NOMO-1 treated with DMSO at 0.1 percent for 48 hours (cell line): ENCODE measurements around the gene RIPOR3.
A peak's percentile ranks its signal among the peaks of the same experiment; 100 is the strongest.
"Not testable (repeated sequence)": the region's sequence is repeated elsewhere in the genome, so short reads cannot be mapped to it uniquely, and the experiment has no call there.

Source experiments
- DNase-seq: peaks from one replicate; lab custom pipeline; 2025; ENCODE audit not compliant: unreplicated experiment; lab: John Stamatoyannopoulos, UW

RIPOR3 gene

GRCh38 chr20:50578778-50579165 is 112.6 kb downstream of the RIPOR3 start:
- no peak for DNase-seq

DNA sequence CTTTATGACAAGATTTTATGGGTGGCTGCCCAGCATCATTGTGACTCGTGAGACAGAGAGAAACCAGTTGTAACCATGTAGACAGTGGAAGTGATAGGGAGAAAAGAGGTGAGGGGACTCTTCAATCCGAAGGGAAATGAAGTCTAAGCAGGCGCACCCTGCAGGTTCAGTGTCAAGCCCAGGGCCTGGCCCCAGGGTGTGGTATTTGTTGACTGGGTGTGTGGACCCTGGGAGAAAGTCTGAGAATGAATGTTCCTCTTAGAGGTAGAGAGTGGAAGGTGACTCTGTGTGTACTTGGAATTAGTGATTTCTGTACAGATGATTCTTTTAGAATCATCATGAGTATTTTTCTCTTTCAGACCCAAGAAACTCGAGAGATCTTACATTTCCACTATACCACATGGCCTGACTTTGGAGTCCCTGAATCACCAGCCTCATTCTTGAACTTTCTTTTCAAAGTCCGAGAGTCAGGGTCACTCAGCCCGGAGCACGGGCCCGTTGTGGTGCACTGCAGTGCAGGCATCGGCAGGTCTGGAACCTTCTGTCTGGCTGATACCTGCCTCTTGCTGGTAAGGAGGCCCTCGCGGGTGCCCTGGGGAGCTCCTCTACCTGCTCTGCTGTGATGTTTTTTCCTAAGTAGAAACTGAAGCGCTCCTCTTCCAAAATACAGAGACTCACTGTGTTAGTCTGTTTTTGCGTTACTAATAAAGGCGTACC is 113.1 kb downstream of the RIPOR3 start:
- no peak for DNase-seq

DNA sequence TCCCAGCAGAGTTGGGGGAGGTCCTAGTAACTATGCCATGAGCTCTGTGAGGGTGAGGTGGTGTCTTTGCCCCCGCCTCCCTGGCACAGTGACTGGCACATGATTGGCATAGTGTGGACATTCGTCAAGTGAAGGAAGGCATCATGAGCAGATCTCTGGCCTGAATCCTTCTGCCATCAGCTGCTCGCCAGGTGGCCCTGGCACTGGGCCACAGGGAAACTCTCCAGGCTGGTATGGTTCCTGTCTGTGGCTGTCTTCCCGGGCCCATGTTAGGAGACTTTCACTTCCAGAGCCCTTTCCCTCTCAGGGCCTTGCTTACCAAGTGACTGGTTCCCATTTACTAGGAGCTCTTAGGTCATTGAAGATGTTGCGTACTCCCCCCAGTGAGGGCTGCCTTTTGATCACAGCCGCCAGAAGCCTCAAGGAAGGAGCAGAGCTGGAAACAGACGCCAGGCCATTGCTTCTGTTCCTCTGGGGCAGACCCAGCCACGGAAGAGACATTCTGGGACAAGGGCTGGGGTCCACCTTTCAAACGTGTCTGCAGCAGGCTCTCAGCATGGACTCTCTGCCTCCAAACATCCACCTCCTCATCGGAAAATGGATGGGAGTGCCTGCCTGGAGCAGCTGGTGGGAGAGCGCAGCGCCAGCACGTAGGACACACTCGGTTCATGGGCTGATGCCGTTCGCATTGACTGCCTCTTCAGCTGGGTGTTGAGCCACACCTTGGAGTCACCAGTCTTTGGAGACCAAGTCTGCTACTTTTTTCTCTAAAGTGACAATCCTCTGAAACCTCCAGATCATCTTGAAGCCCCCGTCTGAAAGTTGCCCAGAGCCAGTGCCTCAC is 113.9 kb downstream of the RIPOR3 start:
- no peak for DNase-seq

- DNase-seq: peak; percentile 19
Measured at GRCh38 chr20:50575865-50576720, 115.2 kb downstream of the RIPOR3 start.

DNA sequence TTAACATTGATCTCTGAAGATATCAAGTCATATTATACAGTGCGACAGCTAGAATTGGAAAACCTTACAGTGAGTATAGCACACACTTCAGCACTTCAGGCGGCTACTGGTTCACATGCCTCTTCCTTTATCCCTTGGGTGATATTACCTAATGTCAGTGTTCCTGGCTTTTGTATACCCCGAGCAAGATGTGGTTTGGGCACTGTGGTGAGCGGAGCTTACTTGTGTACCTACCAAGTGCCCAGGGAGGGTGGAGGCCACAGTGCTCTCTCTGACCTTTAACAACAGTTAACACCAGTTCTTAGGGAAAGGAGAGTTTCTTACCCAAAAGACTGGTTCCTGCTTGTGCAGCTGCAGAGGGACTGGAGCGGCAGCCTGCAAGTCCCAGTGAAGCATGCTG is 116.8 kb downstream of the RIPOR3 start:
- DNase-seq: no peak

DNA sequence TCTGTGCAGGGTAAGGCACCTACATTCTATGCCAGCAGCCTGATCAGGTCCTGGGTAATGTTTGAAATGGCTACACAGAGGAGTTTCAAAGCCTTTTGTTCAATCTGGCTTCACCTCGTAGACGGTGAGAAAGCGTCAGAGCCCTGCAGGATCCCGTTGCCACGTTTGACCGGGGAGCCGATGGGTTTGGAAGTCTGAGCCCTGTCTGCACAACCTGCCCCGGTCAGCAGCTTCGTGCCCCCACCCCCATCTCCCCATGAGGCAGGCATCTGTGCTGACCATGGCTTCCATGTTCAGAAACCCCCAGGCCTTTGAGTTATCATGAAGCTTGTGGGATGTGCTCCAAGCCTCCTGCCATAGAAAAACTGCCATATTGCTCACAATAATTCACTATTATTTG is 117.2 kb downstream of the RIPOR3 start:
- no peak for DNase-seq

DNA sequence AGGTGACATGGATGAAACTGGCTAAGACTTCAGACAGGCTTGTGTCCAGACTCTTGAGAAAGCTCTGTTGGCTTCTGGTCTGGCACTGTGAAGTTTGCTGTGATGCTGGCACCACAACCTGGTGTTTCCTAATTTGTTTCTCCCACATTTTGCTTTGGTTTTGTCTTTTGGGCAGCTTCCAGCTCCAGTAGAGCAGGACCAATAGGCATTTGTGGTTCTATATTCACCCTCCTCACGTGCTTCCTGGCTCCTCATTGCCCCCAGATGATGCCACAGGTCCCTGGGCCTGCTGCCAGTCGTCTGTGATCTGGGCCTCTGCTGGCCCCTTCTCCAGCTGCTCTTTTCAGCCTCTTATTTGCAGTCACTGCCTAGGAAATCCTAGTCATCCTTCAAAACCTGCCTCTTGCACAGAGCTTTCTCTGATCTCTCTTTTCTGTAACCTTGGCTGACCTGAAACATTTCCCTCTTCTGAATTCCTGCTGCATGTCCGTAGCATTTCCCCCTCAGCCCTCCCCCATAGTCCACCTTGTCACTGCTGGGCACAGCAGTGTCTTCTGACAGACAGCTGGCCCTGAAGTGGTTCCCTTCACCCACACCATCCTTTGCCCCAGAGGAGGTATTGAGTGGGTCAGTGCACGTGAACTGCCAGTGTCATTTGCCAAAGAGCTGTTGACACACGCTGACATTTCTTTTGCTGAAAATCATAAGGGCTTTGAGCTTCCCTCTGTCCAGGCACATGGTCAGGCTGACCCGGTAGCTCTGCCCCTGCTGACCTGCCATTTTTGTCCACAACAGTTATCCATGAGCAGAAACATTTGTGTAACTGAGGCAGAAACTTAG is 118.2 kb downstream of the RIPOR3 start:
- no peak for DNase-seq

GRCh38 chr20:50571466-50571865 is 119.9 kb downstream of the RIPOR3 start:
- DNase-seq: no peak

- peak; percentile 62 for DNase-seq
Measured at GRCh38 chr20:50569864-50570836, 121.2 kb downstream of the RIPOR3 start.

GRCh38 chr20:50569487-50569863 is 121.9 kb downstream of the RIPOR3 start:
- DNase-seq: not testable (repeated sequence)

- no peak for DNase-seq
Measured at GRCh38 chr20:50568549-50568942, 122.8 kb downstream of the RIPOR3 start.

DNA sequence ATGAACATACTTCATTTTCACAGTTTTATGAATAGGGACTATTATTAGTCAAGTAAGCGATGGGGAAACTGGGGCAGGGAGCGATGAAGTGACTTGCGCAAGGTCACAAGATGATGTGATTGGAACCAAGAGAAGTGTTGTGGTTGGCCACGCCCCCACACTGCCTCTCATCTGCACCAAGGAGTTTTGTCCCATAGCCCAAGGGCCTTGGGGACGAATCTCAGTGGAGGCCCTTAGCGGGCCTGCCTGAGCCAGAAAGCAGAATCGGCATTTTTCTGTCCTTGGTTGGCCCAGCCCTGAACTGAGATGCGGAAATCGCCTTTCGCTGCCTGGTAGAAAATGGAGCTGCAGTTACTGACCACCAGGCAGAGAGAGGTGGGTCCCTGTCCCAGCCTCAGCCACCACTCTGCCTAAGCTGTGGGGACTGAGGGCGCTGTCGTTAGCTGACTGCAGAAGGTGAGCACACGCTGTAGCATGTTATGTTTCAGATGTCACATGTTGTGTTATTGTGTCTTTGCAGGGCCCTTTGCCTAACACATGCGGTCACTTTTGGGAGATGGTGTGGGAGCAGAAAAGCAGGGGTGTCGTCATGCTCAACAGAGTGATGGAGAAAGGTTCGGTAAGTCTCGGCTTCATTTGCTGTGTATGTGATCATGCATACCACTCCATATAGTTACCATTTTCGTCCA is 123.3 kb downstream of the RIPOR3 start:
- DNase-seq: no peak

- DNase-seq: no peak
Measured at GRCh38 chr20:50565871-50566270, 125.5 kb downstream of the RIPOR3 start.

- no peak for DNase-seq
Measured at GRCh38 chr20:50565383-50565782, 126.0 kb downstream of the RIPOR3 start.

DNA sequence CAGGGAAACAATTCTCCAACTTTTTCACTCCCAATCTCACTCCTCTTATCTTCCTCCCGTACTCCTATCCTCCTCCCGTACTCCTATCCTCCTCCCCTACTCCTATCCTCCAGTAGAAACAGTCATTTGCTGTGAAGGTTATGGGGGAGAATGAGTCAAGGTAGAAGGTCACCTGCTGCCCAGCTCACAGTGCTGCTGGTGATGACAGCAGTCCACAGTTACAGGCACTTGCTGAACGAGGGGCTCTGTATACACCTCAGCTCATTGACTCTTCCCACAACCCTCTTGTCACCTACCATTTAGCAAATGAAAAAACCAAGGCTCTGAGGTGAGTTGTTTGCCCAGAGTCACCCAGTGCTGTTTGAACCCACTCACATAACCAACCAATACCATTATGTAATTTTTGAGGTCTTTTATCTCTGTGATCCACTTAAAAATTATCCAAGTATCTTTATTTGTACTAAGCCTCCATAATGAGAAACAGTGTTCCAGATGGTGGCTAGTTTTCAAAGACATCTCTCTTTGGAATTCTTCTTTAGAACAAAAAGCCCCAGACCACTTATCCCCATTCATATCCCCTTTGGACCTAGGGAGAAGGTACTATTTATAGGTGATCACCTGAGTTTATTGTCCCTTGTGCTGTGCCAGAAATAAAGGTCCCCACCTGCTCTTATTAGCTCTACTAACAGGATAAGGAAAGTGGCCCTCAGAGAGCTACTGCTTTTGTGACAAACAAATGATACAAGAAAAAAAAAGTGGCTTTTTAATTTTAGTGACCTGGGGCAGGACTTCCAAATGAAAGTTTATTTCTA is 128.0 kb downstream of the RIPOR3 start:
- no peak for DNase-seq

- DNase-seq: no peak
Measured at GRCh38 chr20:50562262-50562701, 129.1 kb downstream of the RIPOR3 start.

DNA sequence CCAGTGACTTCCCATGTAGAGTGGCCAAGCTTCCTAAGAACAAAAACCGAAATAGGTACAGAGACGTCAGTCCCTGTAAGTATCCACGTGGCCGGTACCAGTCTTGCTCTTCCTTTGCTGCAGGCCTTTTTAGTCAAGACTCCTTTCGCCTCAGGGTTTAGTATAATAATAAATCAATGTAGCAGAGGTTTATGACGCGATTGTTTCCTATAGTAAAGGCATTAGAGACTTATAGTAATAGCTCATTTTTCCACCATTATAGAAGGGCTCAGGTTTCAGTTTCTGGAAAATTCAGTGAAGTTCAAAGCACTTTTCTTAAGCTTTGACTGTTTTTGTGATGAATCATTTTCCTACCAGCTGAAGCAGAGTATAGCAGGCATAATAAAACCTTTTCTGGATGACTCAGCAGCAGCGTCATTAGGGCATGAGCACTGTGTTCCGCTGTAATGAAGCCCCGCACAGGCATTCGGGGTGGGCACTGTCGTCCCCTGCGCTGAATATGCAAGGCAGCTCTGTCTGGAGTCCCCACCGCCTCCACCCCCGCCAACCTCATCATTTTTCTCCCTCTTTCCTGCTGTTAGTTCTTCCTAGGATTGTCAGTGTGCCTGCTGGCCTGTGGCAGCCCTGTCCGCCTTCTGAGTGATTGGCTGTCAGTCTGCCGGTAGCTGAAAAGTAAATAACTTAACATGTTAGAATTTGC is 129.8 kb downstream of the RIPOR3 start:
- DNase-seq: no peak
